T-helper 9 cell (primary cell): ENCODE data around the gene LRRC26.
A peak's percentile ranks its signal among the peaks of the same experiment; 100 is the strongest.
"Not testable (repeated sequence)": the region's sequence is repeated elsewhere in the genome, so short reads cannot be mapped to it uniquely, and the experiment has no call there.

ENCODE experiments used
- DNase-seq: peaks from one replicate; pipeline ENCODE4 v3.0.0-alpha.2; 2020

The LRRC26 gene

GRCh38 chr9:137149942-137150616 lies 19.8 kb downstream of the LRRC26 start:
- no peak for DNase-seq

- no peak for DNase-seq
Measured at GRCh38 chr9:137149363-137149762, 20.5 kb downstream of the LRRC26 start.

- DNase-seq: no peak
Measured at GRCh38 chr9:137148661-137149060, 21.2 kb downstream of the LRRC26 start.

DNA sequence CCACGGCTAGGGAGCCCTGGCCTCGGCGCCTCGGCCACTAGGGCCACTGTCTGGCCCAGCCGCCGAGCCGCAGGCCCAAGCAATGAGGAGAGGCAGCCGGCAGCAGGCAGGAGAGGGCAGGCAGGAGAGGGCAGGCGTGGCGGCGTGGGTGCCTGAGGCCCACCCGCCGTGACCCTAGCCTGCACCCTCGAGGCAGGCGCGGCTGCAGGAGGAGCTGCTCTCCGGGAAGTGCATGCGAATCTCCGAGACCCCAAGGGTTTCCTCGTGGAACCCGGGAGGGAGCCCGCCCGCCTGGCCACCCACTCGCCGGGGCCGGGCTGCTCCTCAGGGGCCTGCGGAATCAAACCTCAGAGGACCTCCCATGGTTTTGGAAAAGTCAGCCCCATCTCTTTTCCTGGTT lies 21.6 kb downstream of the LRRC26 start:
- no peak for DNase-seq

- DNase-seq: no peak
Measured at GRCh38 chr9:137147793-137148160, 22.1 kb downstream of the LRRC26 start.

- no peak for DNase-seq
Measured at GRCh38 chr9:137147091-137147792, 22.6 kb downstream of the LRRC26 start.

DNA sequence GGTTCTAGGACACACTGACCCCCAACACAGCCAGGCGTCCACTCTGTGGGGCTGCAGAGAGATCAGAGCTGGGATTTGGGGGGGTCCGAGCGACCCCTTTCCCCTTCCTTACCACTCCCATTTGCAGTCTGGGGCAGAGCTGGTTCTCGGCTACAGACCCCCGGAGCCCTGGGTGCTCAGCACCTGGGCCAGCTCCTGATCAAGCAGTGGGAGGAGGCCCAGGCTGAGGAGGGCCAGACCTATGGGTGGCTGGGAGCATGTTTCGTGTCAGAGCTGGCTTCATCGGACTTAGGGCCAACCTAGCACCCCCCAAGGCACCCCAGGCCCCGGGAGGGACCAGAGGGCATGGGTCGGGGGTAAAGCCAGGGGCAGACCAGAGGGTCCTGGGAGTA lies 23.3 kb downstream of the LRRC26 start:
- no peak for DNase-seq

DNA sequence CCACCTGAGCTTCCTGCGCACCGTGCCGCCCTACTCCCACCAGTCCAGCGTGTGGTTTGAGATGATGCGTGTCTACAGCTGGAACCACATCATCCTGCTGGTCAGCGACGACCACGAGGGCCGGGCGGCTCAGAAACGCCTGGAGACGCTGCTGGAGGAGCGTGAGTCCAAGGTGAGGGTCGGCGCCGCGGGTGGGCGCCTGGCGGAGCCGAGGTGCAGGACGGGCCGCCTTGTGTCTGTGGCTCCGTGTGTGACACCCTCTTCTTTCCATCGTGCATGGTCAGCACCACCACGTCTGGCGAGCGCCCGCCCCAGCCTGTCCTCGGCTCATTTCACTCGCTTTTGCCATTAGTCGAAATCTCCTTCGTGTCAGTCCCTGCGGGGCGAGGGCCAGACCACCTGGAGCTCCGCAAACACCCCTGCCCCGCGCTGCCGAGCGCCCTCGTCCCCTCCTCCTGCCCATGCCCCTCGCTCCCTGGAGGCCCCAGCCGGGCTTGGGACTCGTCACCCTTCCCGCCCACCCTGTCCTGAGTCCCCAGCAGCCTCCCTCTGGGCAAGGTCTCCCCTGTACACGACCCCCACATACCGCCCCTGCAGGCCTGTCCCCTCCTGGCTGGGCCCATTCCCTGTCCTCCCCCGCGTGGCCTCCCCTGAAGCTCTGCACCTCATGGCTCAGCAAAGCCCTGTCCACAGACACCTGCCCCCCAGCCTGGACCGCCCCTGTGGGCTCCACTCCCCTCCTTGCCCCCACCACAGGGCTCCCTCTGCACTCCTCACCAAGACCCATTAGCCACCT lies 23.9 kb downstream of the LRRC26 start:
- DNase-seq: no peak

DNA sequence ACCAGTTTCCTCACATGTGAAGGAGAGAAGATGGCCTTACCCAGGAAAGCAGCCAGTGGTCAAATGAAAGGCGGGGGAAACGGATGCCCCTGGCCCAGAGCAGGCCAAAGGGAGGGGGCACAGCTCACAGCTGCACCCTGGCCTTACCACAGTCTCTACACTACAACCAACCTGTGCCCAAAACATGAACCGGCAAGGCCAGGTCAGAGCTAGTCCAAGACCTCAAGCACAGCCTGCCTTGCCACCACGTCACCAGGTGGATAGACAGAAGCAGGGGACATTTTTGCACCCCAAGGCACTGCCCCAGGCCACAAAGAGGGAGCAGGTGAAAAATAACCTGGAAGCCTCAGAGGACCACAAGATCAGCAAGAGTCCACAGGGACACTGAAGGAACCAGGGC lies 26.4 kb downstream of the LRRC26 start:
- no peak for DNase-seq

- no peak for DNase-seq
Measured at GRCh38 chr9:137141976-137142936, 27.6 kb downstream of the LRRC26 start.

DNA sequence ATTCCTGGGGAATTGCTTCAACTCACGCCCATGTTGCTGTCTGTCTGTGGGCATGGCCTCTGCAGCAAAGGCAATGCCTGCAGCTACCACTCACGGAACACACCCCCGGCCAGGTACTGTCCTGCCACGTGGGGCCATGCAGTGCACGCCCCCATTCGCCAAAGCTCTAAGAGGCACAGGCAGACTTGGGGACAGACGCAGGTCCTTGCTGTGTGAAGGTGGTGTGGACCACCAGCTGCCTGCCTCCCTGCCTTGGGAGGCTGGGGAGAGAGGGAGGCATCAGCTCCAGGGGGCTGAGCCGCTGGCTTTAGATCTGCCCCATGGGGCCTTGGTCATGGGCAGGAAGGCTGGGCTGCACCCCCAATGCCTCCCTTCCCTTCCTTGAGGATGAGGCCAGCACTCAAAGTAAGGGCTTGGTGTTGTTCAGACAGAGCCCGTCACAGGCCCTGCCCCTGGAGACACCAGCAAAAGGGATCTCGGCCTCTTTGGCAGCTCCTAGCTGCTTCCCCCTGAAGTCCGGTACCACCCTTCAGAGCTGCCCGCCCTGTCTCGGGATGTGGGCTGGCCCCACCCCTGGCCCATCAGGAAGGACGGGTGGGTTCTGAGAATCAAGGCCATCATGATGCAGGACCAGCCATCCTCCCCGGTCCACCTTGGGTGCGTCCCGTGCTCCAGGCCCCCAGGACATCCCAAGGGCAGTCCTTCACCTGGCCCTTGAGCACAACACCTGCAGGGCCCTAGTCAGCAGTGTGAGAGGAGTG lies 28.6 kb downstream of the LRRC26 start:
- no peak for DNase-seq

DNA sequence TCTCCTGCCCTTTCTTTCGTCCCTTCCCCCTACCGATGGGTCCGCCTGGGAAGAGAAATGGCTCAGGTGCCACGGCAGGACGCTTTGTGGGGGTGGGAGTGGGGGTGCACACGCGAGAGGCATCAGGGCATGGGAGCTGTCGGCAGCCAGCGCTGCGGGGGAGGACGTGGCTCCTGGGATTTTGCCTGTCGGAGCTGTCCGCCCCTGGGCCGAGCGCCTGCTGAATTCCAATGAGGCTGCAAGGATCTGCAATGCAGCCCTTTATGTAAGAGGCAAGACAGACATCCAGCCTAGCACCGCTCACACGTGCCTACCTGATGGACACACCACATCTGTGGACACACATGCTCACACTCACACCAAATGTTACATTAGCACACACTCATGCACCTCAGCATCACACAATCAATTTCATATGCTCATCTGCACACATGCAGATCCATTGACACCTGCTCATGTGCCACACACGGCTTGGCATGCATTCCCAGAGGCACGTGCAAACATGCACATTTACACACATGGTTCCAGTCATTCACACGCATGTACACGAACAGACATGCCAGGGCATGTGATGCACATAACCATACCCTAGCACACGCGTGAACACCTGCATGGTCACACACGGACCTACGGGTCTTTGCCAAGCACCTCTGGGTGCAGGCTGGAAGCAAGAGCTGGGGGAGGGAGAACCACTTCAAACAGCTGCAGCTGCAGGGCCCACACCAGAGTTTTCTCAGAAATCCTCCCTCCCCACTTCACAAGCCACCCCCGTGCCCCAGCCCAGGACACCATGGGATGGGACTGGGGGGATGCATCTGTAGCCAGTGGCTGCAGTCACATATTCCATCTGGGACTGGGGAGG lies 29.5 kb downstream of the LRRC26 start:
- DNase-seq: no peak

- no peak for DNase-seq
Measured at GRCh38 chr9:137139468-137140150, 30.2 kb downstream of the LRRC26 start.

- peak; percentile 34 for DNase-seq
Measured at GRCh38 chr9:137138722-137139467, 31.0 kb downstream of the LRRC26 start, which contains the start of gene GRIN1. Gene GRIN1, plus strand, starts transcription at chr9:137139154. Its CDS starts 333 bp downstream, at chr9:137139487.

DNA sequence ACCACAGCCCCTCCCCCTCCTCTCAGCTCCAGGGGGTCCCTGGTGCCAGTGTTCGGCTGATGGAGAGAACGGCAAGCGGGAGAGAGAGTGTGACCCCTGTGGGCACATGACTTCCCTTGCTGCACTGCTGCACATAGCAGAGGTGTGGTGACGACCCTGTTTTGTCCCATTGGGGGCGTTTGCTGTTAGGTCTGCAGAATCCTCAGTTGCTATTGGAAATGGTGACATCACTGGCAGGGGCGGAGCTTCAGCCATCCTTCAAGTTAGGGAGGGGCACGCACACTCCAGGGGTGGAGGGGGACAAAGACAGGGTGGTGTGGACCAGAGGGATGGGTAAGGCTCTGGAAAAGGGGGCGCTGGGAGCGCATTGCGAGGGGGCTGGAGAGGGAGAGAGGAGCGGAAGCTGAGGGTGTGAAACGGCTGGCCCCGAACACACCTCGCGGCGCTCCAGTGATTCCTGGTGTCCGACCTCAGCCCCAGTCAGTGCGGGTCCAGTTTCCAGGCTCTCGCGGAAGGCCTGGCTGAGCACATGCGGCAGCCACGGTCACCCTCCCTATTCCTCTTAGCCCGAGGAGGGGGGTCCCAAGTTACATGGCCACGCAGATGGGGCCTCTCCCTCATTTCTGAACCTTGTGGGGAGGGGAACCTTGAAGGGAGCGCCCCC lies 31.7 kb downstream of the LRRC26 start:
- DNase-seq: no peak

GRCh38 chr9:137136881-137137607 lies 32.8 kb downstream of the LRRC26 start:
- no peak for DNase-seq

- DNase-seq: no peak
Measured at GRCh38 chr9:137136261-137136880, 33.5 kb downstream of the LRRC26 start.

DNA sequence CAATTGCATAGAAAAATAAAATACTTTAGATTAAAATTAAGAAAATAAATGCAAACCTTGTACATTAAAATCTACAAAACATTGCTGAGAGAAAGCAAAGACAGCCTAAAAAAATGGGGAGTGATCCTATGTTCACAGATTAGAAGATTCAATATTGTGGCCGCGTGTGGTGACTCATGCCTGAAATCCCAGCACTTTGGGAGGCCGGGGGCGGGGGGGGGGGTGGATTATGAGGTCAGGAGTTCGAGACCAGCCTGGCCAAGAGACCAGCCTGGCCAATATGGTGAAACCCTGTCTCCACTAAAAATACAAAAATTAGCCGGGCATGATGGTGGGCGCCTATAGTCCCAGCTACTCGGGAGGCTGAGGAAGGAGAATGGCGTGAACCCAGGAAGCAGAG lies 34.7 kb downstream of the LRRC26 start:
- not testable (repeated sequence) for DNase-seq
